ENCODE results near the gene NXF1.
"Not testable (repeated sequence)": the region's sequence is repeated elsewhere in the genome, so short reads cannot be mapped to it uniquely, and the experiment has no call there.

- TF ChIP-seq CTCF (IDR thresholded peaks at IDR 0.05 in 4 of 5, conservative IDR thresholded peaks at IDR 0.05 in 1 of 5); POLR2A (IDR thresholded peaks at IDR 0.05): not testable (repeated sequence)
Observed at GRCh38 chr11:62760867-62761227, 44.4 kb downstream of the NXF1 start.

All from gastrocnemius medialis (tissue), 4 donors.